LNCAP (cell line): ENCODE results near the gene SLC4A1AP.

Experiments
- TF ChIP-seq, protein P1 (sequence below): fragments of 450-650 bp; IDR thresholded peaks from 2 replicates; pipeline ENCODE4 v1.5.1; 2017; ENCODE audit warnings: mild to moderate bottlenecking

Gene SLC4A1AP

GRCh38 chr2:27738349-27739057, 74.8 kb downstream of the SLC4A1AP start:
- TF ChIP-seq, protein P1, sequence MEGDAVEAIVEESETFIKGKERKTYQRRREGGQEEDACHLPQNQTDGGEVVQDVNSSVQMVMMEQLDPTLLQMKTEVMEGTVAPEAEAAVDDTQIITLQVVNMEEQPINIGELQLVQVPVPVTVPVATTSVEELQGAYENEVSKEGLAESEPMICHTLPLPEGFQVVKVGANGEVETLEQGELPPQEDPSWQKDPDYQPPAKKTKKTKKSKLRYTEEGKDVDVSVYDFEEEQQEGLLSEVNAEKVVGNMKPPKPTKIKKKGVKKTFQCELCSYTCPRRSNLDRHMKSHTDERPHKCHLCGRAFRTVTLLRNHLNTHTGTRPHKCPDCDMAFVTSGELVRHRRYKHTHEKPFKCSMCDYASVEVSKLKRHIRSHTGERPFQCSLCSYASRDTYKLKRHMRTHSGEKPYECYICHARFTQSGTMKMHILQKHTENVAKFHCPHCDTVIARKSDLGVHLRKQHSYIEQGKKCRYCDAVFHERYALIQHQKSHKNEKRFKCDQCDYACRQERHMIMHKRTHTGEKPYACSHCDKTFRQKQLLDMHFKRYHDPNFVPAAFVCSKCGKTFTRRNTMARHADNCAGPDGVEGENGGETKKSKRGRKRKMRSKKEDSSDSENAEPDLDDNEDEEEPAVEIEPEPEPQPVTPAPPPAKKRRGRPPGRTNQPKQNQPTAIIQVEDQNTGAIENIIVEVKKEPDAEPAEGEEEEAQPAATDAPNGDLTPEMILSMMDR: no peak

DNA sequence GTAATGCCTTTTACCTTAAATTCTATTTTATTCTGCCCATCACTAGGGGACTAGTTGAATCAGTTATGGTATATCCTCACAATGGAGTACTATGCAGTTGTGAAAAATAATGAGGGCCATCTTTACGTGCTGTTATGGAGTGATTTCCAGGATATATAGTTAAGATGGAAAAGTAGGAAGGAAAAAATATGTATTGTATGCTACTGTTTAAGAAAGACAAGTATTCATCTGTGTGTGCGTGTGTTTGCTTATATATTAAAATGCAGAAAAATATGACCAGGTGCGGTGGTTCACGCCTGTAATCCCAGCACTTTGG, 75.3 kb downstream of the SLC4A1AP start:
- TF ChIP-seq, protein P1: no peak

DNA sequence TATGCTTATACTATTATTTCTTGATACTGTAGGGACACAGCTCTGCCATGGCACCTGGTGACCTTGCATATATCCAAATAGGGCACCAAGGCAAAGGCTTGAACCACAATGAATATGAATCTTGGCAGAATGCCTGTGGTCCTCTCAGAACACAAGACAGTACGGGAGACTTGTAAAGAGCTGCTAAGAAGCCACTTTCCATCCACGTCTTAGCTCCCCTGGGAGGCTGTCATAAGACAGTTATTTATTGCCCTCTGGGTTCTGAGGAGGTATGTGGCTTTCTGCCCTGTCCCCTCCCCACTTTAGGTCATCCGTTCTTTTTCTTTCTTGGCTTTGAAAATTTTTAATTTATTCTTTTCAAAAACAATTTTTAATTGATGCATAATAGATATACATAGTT, 78.0 kb downstream of the SLC4A1AP start:
- TF ChIP-seq, protein P1: no peak

- TF ChIP-seq, protein P1: no peak
Observed at GRCh38 chr2:27742571-27742970, 78.9 kb downstream of the SLC4A1AP start.
